ENCODE results near the gene PIGC.

DNA sequence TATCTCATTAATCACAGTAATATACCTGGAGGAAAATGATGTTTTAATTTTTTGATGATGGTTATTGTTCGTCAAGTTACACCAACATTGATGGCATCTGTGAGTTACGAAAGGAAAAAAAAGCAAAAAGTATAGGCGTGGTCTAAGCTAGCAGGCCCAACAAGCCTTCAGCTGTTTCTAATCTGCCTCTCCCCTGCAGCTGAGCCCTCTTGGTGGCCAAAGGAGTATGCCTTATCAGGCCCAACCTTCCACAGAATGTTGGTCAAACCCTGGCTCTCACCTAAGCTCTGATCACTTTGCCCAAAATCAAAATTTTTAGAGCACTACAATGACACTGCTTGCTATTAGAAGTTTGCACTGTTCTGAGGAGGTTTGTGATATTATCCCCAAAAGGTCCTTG lies 18.5 kb downstream of the PIGC start:
- TF ChIP-seq, protein P1, sequence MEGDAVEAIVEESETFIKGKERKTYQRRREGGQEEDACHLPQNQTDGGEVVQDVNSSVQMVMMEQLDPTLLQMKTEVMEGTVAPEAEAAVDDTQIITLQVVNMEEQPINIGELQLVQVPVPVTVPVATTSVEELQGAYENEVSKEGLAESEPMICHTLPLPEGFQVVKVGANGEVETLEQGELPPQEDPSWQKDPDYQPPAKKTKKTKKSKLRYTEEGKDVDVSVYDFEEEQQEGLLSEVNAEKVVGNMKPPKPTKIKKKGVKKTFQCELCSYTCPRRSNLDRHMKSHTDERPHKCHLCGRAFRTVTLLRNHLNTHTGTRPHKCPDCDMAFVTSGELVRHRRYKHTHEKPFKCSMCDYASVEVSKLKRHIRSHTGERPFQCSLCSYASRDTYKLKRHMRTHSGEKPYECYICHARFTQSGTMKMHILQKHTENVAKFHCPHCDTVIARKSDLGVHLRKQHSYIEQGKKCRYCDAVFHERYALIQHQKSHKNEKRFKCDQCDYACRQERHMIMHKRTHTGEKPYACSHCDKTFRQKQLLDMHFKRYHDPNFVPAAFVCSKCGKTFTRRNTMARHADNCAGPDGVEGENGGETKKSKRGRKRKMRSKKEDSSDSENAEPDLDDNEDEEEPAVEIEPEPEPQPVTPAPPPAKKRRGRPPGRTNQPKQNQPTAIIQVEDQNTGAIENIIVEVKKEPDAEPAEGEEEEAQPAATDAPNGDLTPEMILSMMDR (IDR thresholded peaks at IDR 0.05; ENCODE audit: extremely low read depth in 1 of 2, insufficient read depth in 1 of 2, low read depth in 1 of 2, low read length in 2 of 2) = no peak
- TF ChIP-seq EZH2 (IDR thresholded peaks at IDR 0.05; ENCODE audit: borderline replicate concordance, low read depth, low read length, severe bottlenecking) (no peak), POLR2AphosphoS5 (IDR thresholded peaks at IDR 0.05; ENCODE audit: insufficient read depth, low read depth, low read length) (no peak), POLR2A (IDR thresholded peaks at IDR 0.05; ENCODE audit: low read depth, low read length) (no peak), GATA2 (IDR thresholded peaks at IDR 0.05; ENCODE audit: insufficient read depth, insufficient read length, low read depth, low read length) (no peak), JUN (IDR thresholded peaks at IDR 0.05; ENCODE audit: borderline replicate concordance, insufficient read depth, insufficient read length, low read depth) (no peak), MYC (IDR thresholded peaks at IDR 0.05; ENCODE audit: low read depth, low read length) (no peak), FOS (IDR thresholded peaks at IDR 0.05; ENCODE audit: borderline replicate concordance, insufficient read depth, low read length) (no peak)
- TF ChIP-seq, protein P2, sequence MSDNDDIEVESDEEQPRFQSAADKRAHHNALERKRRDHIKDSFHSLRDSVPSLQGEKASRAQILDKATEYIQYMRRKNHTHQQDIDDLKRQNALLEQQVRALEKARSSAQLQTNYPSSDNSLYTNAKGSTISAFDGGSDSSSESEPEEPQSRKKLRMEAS (IDR thresholded peaks at IDR 0.05; ENCODE audit: insufficient read depth, insufficient read length) = no peak
